Tibial nerve (tissue), 4 donors: Measurements from ENCODE around the gene ZBED1. TPM values are rescaled to one million over a fixed set of nuclear protein-coding genes. Genes with fewer than 3 reads are reported as not detected.

ENCODE experiments used
- DNase-seq, 2 donors: peaks; one replicate each; pipeline ENCODE4 v3.0.0-alpha.2; 2019; ENCODE audit warnings: low spot score in 2 of 2
- H3K27ac ChIP-seq, 4 donors: fragments of 200-600 bp; sonication (generic) in 3 of 4; one replicate each; pipeline ENCODE4 v1.5.1; 2017 to 2019; ENCODE audit warnings: mild to moderate bottlenecking in 1 of 4
- H3K27me3 ChIP-seq, 2 donors: fragments of 200-600 bp; sonication (generic) in 1 of 2; one replicate each; pipeline versions ENCODE4 v1.5.1 to v1.6.0; 2017 to 2019
- H3K36me3 ChIP-seq, 3 donors: fragments of 200-600 bp; sonication (generic); one replicate each; pipeline ENCODE4 v1.5.1; 2018 to 2019
- H3K4me1 ChIP-seq, 4 donors: fragments of 200-600 bp; sonication (generic) in 3 of 4; one replicate each; pipeline ENCODE4 v1.5.1; 2017 to 2019
- H3K4me3 ChIP-seq, 4 donors: fragments of 200-600 bp; sonication (generic) in 3 of 4; one replicate each; pipeline ENCODE4 v1.5.1; 2017 to 2019; ENCODE audit warnings: mild to moderate bottlenecking in 1 of 4, moderate library complexity in 1 of 4
- H3K9me3 ChIP-seq, 4 donors: fragments of 200-600 bp; sonication (generic) in 3 of 4; one replicate each; pipeline ENCODE4 v1.5.1; 2017 to 2019
- CTCF ChIP-seq, 5 experiments: fragments of 200-600 bp in 3 of 5; fragments of 450-650 bp in 2 of 5; sonication (generic) in 3 of 5; IDR thresholded peaks; one replicate each; pipeline ENCODE4 v1.5.1; 2016 to 2019; ENCODE audit warnings: antibody characterized with exemption in 5 of 5, mild to moderate bottlenecking in 3 of 5, moderate library complexity in 2 of 5
- EP300 ChIP-seq, 2 donors: sonication (generic); formaldehyde crosslinking; IDR thresholded peaks; one replicate each; pipeline ENCODE4 v1.6.1; 2017; ENCODE audit warnings: antibody characterized with exemption in 2 of 2, mild to moderate bottlenecking in 1 of 2
- POLR2A ChIP-seq, 2 donors: fragments of 450-650 bp; IDR thresholded peaks; one replicate each; pipeline ENCODE4 v1.6.1; 2017; ENCODE audit warnings: antibody characterized with exemption in 2 of 2, mild to moderate bottlenecking in 2 of 2, moderate library complexity in 2 of 2
- WGBS, 2 donors: methylation state at CpG; one replicate each; pipeline ENCODE4 v1.1.5; 2018; 5-methylcytosine and 5-hydroxymethylcytosine counted together
- total RNA-seq, 4 donors: library from RNA; depleted of rRNA; stranded (reverse); fragments of >200 nt; gene quantifications; one replicate each; pipeline ENCODE4 v1.1.0, GENCODE V29; 2016

The ZBED1 gene
- total RNA-seq, 4 donors from 2014 or later = 35.6 to 68.2 (median 48.2) TPM

- H3K4me3 ChIP-seq = no peak overlapping the region
- H3K27ac ChIP-seq = no peak overlapping the region
- no peaks in the 10 kb centered on the region for H3K9me3 ChIP-seq
- H3K4me1 ChIP-seq = peaks cover 0 to 8% (median 0%) of the 10 kb centered on the region in 4 donors
- no peak for DNase-seq
- H3K36me3 ChIP-seq = no peaks in the 10 kb centered on the region
- WGBS, 2 donors = 45 to 95% methylated on average over 2 of the region's 2 CpGs
- no peaks in the 10 kb centered on the region for H3K27me3 ChIP-seq
- TF ChIP-seq EP300 (IDR thresholded peaks at IDR 0.05) (no peak), POLR2A (IDR thresholded peaks at IDR 0.05) (no peak), CTCF (IDR thresholded peaks at IDR 0.05) (no peak)
These were observed 53.3 kb downstream of the ZBED1 start for GRCh38 chrX:2447484-2447883.

GRCh38 chrX:2446815-2447214 is 54.0 kb downstream of the ZBED1 start:
- no peak for DNase-seq
- Histone ChIP-seq H3K27ac (no peak overlapping the region), H3K9me3 (no peaks in the 10 kb centered on the region), H3K27me3 (no peaks in the 10 kb centered on the region), H3K4me1 (peaks cover 0 to 8% (median 0%) of the 10 kb centered on the region in 4 donors), H3K36me3 (peaks cover 0 to 2% (median 0%) of the 10 kb centered on the region in 3 donors), H3K4me3 (no peak overlapping the region)
- TF ChIP-seq POLR2A (IDR thresholded peaks at IDR 0.05) = no peak
- TF ChIP-seq EP300 (IDR thresholded peaks at IDR 0.05) = no peak
- TF ChIP-seq CTCF (IDR thresholded peaks at IDR 0.05) = no peak
- 96% methylated on average over 14 of the region's 14 CpGs for WGBS, 2 donors

- no peak for DNase-seq
- WGBS, 2 donors = 91 to 92% methylated on average over 30 to 31 of the region's 31 CpGs
These were observed 54.8 kb downstream of the ZBED1 start for GRCh38 chrX:2445662-2446623.

GRCh38 chrX:2442694-2443093 is 58.1 kb downstream of the ZBED1 start:
- Histone ChIP-seq H3K4me1 (no peaks in the 10 kb centered on the region), H3K27me3 (no peaks in the 10 kb centered on the region), H3K9me3 (peaks cover 0 to 7% (median 0%) of the 10 kb centered on the region in 4 donors), H3K4me3 (no peak overlapping the region), H3K27ac (no peak overlapping the region), H3K36me3 (peaks cover 0 to 32% (median 0%) of the 10 kb centered on the region in 3 donors)
- DNase-seq = no peak
- WGBS, 2 donors = 75 to 83% methylated on average over 7 of the region's 7 CpGs
- TF ChIP-seq EP300 (IDR thresholded peaks at IDR 0.05) (no peak), POLR2A (IDR thresholded peaks at IDR 0.05) (no peak), CTCF (IDR thresholded peaks at IDR 0.05) (no peak)

More at GRCh38 chrX:2445662-2446623, 54.8 kb downstream of the ZBED1 start:
- Histone ChIP-seq H3K27me3 (no peaks in the 10 kb centered on the region), H3K4me1 (peaks cover 0 to 8% (median 0%) of the 10 kb centered on the region in 4 donors), H3K4me3 (no peak overlapping the region), H3K9me3 (no peaks in the 10 kb centered on the region), H3K36me3 (peaks cover 0 to 10% (median 0%) of the 10 kb centered on the region in 3 donors), H3K27ac (no peak overlapping the region)
- no peak for TF ChIP-seq CTCF (IDR thresholded peaks at IDR 0.05)
- TF ChIP-seq POLR2A (IDR thresholded peaks at IDR 0.05) = no peak

- no peak overlapping the region for H3K27ac ChIP-seq
- TF ChIP-seq POLR2A (IDR thresholded peaks at IDR 0.05) (no peak), CTCF (IDR thresholded peaks at IDR 0.05) (no peak), EP300 (IDR thresholded peaks at IDR 0.05) (no peak)
- peaks cover 0 to 32% (median 0%) of the 10 kb centered on the region in 3 donors for H3K36me3 ChIP-seq
- 88 to 95% methylated on average over 5 of the region's 5 CpGs for WGBS, 2 donors
- H3K4me3 ChIP-seq = no peak overlapping the region
- no peaks in the 10 kb centered on the region for H3K27me3 ChIP-seq
- H3K4me1 ChIP-seq = no peaks in the 10 kb centered on the region
- peaks cover 0 to 7% (median 0%) of the 10 kb centered on the region in 4 donors for H3K9me3 ChIP-seq
- DNase-seq = no peak
These were observed 59.3 kb downstream of the ZBED1 start for GRCh38 chrX:2441466-2441865.
